Lower leg skin (tissue), 4 donors: ENCODE results near the gene LRRC74B. TPM values are rescaled to one million over a fixed set of nuclear protein-coding genes. Genes with fewer than 3 reads are reported as not detected.

Source experiments
- DNase-seq, 2 donors: peaks; one replicate each; pipeline ENCODE4 v3.0.0-alpha.2; 2019; ENCODE audit warnings: low spot score in 2 of 2
- H3K4me3 ChIP-seq: fragments of 200-600 bp; sonication (generic); 2 replicates; pipeline ENCODE4 v1.5.1; 2017; ENCODE audit warnings: mild to moderate bottlenecking, low read depth; ENCODE audit not compliant: poor library complexity, severe bottlenecking
- CTCF ChIP-seq, 3 donors: fragments of 450-650 bp; IDR thresholded peaks; one replicate each; pipeline ENCODE4 v1.5.1; 2016; ENCODE audit warnings: antibody characterized with exemption in 3 of 3, mild to moderate bottlenecking in 3 of 3, moderate library complexity in 2 of 3
- POLR2A ChIP-seq, 2 donors: fragments of 450-650 bp; IDR thresholded peaks; one replicate each; pipeline ENCODE4 v1.6.1; 2016 to 2017; ENCODE audit warnings: antibody characterized with exemption in 2 of 2, mild to moderate bottlenecking in 1 of 2, moderate library complexity in 1 of 2
- WGBS, 2 donors: methylation state at CpG; one replicate each; pipeline ENCODE4 v1.1.5; 2018; 5-methylcytosine and 5-hydroxymethylcytosine counted together
- intact Hi-C: fragments of 100-400 bp; cut with DNase I; formaldehyde crosslinking; loops from one replicate; pipeline ENCODE4 v1.15.0; 2023; ENCODE audit warnings: low total_unique reads
- total RNA-seq, 4 donors: library from RNA; depleted of rRNA; stranded (reverse); fragments of >200 nt; gene quantifications; one replicate each; pipeline ENCODE4 v1.1.0, GENCODE V29; 2016

LRRC74B gene
- total RNA-seq, 4 donors from 2014 or later: not detected

GRCh38 chr22:21041937-21042336, 3.8 kb upstream of the LRRC74B start:
- WGBS, 2 donors: 77 to 78% methylated on average over 4 of the region's 4 CpGs
- intact Hi-C loops: no loop called here
- TF ChIP-seq POLR2A (IDR thresholded peaks at IDR 0.05) (no peak), CTCF (IDR thresholded peaks at IDR 0.05) (no peak)
- DNase-seq: no peak
- no peak overlapping the region for H3K4me3 ChIP-seq

DNA sequence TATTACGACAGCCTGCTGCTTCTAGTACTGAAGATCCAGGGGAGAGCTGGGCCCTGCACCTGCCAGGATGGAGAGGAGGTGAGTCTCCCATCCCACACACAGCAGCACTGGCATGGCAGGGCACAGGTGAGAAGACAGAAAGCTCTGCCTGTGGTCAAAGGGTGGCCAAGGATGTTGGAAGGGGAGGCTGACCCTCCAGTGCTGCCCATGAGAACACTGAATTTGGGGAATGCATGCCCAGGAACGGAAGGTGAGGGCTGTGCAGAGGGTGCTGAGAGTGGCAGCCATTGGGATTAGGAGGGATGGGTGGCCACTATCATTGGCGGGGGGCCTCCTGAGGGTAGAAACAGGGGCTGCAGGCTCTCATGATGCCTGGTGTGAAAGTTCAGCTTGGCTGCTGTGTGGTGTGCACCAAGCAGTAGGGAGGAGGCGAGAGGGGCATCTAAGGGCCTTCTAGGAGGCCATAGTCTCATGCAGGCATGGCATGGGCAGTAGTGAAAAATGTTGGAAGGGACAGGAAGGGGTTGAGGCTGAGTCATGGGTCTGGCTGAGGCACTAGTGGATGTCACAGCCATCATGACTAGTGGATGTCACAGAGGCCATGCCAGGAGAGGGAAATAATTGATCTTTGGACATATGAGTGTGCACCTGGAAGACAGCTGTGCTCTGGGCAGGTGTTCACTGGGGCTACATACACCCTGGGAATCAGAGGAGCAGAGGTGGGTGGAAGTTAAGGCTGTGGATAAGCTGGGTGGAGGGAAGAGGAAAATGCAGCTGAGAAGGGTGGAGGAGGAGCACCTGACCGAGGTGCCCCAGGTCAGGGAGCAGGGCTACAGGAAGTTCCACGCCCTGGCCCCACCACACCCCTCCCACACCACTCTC, 2.5 kb upstream of the LRRC74B start:
- DNase-seq: no peak
- intact Hi-C loops: no loop called here
- TF ChIP-seq POLR2A (IDR thresholded peaks at IDR 0.05) (no peak), CTCF (IDR thresholded peaks at IDR 0.05) (no peak)
- H3K4me3 ChIP-seq: no peak overlapping the region
- 78 to 81% methylated on average over 6 of the region's 6 CpGs for WGBS, 2 donors

GRCh38 chr22:21043860-21044535, 1.7 kb upstream of the LRRC74B start:
- 86% methylated on average over 15 of the region's 15 CpGs for WGBS, 2 donors
- TF ChIP-seq CTCF (IDR thresholded peaks at IDR 0.05): no peak
- TF ChIP-seq POLR2A (IDR thresholded peaks at IDR 0.05): no peak
- intact Hi-C loops: no loop called here
- no peak for DNase-seq
- no peak overlapping the region for H3K4me3 ChIP-seq

- whole genome bisulfite sequencing, 2 donors: 7 to 10% methylated on average over 15 of the region's 15 CpGs
- no peak overlapping the region for H3K4me3 ChIP-seq
- no peak for TF ChIP-seq CTCF (IDR thresholded peaks at IDR 0.05)
- no peak for TF ChIP-seq POLR2A (IDR thresholded peaks at IDR 0.05)
- intact Hi-C loops: no loop called here
- no peak for DNase-seq
Observed at GRCh38 chr22:21044931-21045584, 688 bp upstream of the LRRC74B start.

GRCh38 chr22:21047035-21047661, 1.4 kb downstream of the LRRC74B start:
- H3K4me3 ChIP-seq: no peak overlapping the region
- TF ChIP-seq POLR2A (IDR thresholded peaks at IDR 0.05) (no peak), CTCF (IDR thresholded peaks at IDR 0.05) (no peak)
- intact Hi-C loops: no loop called here
- WGBS, 2 donors: 85 to 87% methylated on average over 9 to 14 of the region's 14 CpGs
- DNase-seq: no peak
